HepG2 (cell line): ENCODE measurements around the gene LTBR. TPM values are rescaled to one million over a fixed set of nuclear protein-coding genes. Genes with fewer than 3 reads are reported as not detected.

Experiments used
- ASH2L ChIP-seq: fragments of 300-600, 200-600 bp; sonication (generic); IDR thresholded peaks from 2 replicates; pipeline ENCODE4 v1.7.0; 2017; ENCODE audit warnings: low read depth, mild to moderate bottlenecking, moderate library complexity, mixed read lengths, low read length; ENCODE audit not compliant: insufficient read length
- ATAD3A ChIP-seq: sonication (generic); formaldehyde crosslinking; IDR thresholded peaks from 2 replicates; pipeline ENCODE4 v1.4.0; 2020; ENCODE audit warnings: missing genetic modification reagents
- ATF7-NPFF ChIP-seq: sonication (generic); formaldehyde crosslinking; IDR thresholded peaks from 2 replicates; pipeline ENCODE4 v1.8.1; 2023; ENCODE audit warnings: mild to moderate bottlenecking, low read depth, missing genetic modification reagents, moderate library complexity
- ETV5 ChIP-seq: IDR thresholded peaks from 2 replicates; pipeline ENCODE4 v1.6.1; 2018; ENCODE audit warnings: missing biosample characterization, missing genetic modification reagents, inconsistent platforms, borderline replicate concordance
- FOXP1 ChIP-seq, 2 experiments: fragments of 450-650 bp in 1 of 2; IDR thresholded peaks; 2 replicates each; pipeline ENCODE4 v1.6.1; 2017 to 2018; ENCODE audit warnings: antibody characterized with exemption in 1 of 2
- HDAC2 ChIP-seq: sonication (generic); formaldehyde crosslinking; IDR thresholded peaks from 2 replicates; pipeline ENCODE4 v1.4.0; 2020; ENCODE audit warnings: missing genetic modification reagents
- HNF4G ChIP-seq, 2 experiments: sonication (generic) in 1 of 2; formaldehyde crosslinking in 1 of 2; IDR thresholded peaks; 2 replicates each; pipeline versions ENCODE4 v1.4.0 to v1.6.1; 2011 to 2020; ENCODE audit warnings: borderline replicate concordance in 2 of 2, low read depth in 2 of 2, mild to moderate bottlenecking in 2 of 2, low read length in 1 of 2, missing genetic modification reagents in 1 of 2, moderate library complexity in 1 of 2
- HOXD1 ChIP-seq: sonication (generic); formaldehyde crosslinking; IDR thresholded peaks from 2 replicates; pipeline ENCODE4 v1.5.0; 2020; ENCODE audit warnings: missing genetic modification reagents
- KDM1A ChIP-seq: IDR thresholded peaks from 2 replicates; pipeline ENCODE4 v1.6.1; 2016; ENCODE audit warnings: missing compliant biosample characterization
- KLF12 ChIP-seq: sonication (generic); formaldehyde crosslinking; IDR thresholded peaks from 2 replicates; pipeline ENCODE4 v1.4.0; 2020; ENCODE audit warnings: missing genetic modification reagents, borderline replicate concordance
- MIER2 ChIP-seq: IDR thresholded peaks from 2 replicates; pipeline ENCODE4 v1.6.1; 2016; ENCODE audit warnings: missing biosample characterization, missing genetic modification reagents
- MTF2 ChIP-seq: sonication (generic); formaldehyde crosslinking; IDR thresholded peaks from 2 replicates; pipeline ENCODE4 v1.5.0; 2020; ENCODE audit warnings: missing genetic modification reagents, borderline replicate concordance
- ZNF160 ChIP-seq: sonication (generic); formaldehyde crosslinking; IDR thresholded peaks from 2 replicates; pipeline ENCODE4 v1.8.0; 2022; ENCODE audit warnings: mild to moderate bottlenecking, inconsistent platforms, missing genetic modification reagents
- ZNF354B ChIP-seq: sonication (generic); formaldehyde crosslinking; IDR thresholded peaks from 2 replicates; pipeline ENCODE4 v1.8.0; 2022; ENCODE audit warnings: mild to moderate bottlenecking, missing genetic modification reagents
- ZNF547 ChIP-seq: sonication (generic); formaldehyde crosslinking; IDR thresholded peaks from 2 replicates; pipeline ENCODE4 v1.5.1; 2020; ENCODE audit warnings: mild to moderate bottlenecking, missing genetic modification reagents
- ZNF557 ChIP-seq: sonication (generic); formaldehyde crosslinking; IDR thresholded peaks from 2 replicates; pipeline ENCODE4 v1.4.0; 2020; ENCODE audit warnings: missing genetic modification reagents
- ZNF562 ChIP-seq: sonication (generic); formaldehyde crosslinking; IDR thresholded peaks from 2 replicates; pipeline ENCODE4 v1.8.0; 2022; ENCODE audit warnings: missing genetic modification reagents, borderline replicate concordance
- ZNF749 ChIP-seq: sonication (generic); formaldehyde crosslinking; IDR thresholded peaks from 2 replicates; pipeline ENCODE4 v1.8.0; 2022; ENCODE audit warnings: mild to moderate bottlenecking, missing genetic modification reagents, moderate library complexity, borderline replicate concordance
- ZSCAN25 ChIP-seq: sonication (generic); formaldehyde crosslinking; IDR thresholded peaks from 2 replicates; pipeline ENCODE4 v1.8.0; 2022; ENCODE audit warnings: mild to moderate bottlenecking, missing genetic modification reagents
- polyA plus RNA-seq, 8 experiments: library from polyadenylated mRNA; depleted of rRNA in 3 of 8; stranded (reverse) in 7 of 8; unstranded in 1 of 8; fragments of >200 nt; fragmentation: Illumina TruSeq in 4 of 8; extraction: Trizol in 4 of 8; gene quantifications; 2 replicates each; pipeline versions ENCODE4 v1.2.1 to v1.2.3, GENCODE V29; 2011 to 2016; ENCODE audit warnings: low read depth in 4 of 8, missing spikeins in 1 of 8, mixed read lengths in 1 of 8; ENCODE audit not compliant: insufficient read depth in 1 of 8
- total RNA-seq, 5 experiments: library from RNA; depleted of rRNA; stranded (reverse); fragments of >200 nt; fragmentation: Illumina TruSeq; extraction: Trizol; gene quantifications; 2 replicates each; pipeline ENCODE4 v1.2.3, GENCODE V29; 2016; ENCODE audit warnings: low read depth in 1 of 5
- TF ChIP-seq, protein P1 (sequence below): IDR thresholded peaks from 2 replicates; pipeline ENCODE4 v1.6.1; 2016; ENCODE audit warnings: low read depth, borderline replicate concordance
- TF ChIP-seq, protein P2 (sequence below): sonication (generic); formaldehyde crosslinking; IDR thresholded peaks from 2 replicates; pipeline ENCODE4 v1.5.1; 2020; ENCODE audit warnings: mild to moderate bottlenecking, missing genetic modification reagents

LTBR gene
- total and polyA plus RNA-seq, 2 of the 13 experiments (the other 11 are each of a cell fraction or from before 2014, with no cell fraction given): 31.4 to 34.8 TPM

DNA sequence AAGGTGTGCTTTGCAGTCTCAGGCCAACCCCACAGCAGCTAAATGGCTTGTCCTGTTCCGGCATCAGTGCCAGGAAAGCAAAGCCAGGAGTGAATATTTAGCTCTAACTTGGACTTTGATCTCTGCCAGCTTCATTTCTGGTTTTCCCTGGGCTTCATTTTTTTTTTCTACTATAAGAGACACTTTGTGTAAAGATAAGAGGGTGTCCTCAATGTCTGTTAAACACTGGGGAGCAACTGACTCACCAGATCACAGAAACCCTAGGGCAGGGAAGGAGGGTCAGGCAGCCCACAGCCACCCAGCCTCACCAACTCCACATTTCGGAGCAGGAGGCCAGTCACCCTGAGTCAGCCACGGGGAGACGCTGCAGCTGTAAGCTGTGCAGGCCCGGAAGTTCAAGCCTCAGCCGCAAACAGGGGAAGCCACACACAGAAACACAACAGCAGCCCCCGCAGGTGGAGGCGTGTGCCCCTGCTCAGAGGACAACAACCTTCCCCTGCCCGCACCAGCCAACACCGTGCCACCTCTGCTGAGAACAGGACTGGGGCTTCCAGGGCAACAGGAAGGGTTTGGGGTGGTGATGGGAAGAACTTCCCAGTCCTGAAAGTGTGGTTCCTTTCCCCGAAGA lies 48.4 kb upstream of the LTBR start (continued):
- TF ChIP-seq ZNF160 (no peak; the same call in 1 of the 2 replicates), ZSCAN25 (CRISPR knock-in tag) (no peak; the same call in 1 of the 2 replicates), ATAD3A (no peak), HDAC2 (CRISPR knock-in tag) (peak; percentile 42; the same call in 1 of the 2 replicates), ZNF557 (no peak), HOXD1 (no peak), MIER2 (CRISPR knock-in tag) (no peak), ZNF547 (CRISPR knock-in tag) (no peak), FOXP1 (IDR thresholded peaks at IDR 0.05) (no peak), FOXP1 (CRISPR knock-in tag; IDR thresholded peaks at IDR 0.05) (peak; percentile 58), MTF2 (CRISPR knock-in tag) (no peak), KDM1A (no peak), ZNF354B (CRISPR knock-in tag) (no peak), ETV5 (peak; percentile 89), ATF7-NPFF (CRISPR knock-in tag) (no peak; the same call in 1 of the 2 replicates), ASH2L (no peak), ZNF562 (CRISPR knock-in tag) (no peak), HNF4G (IDR thresholded peaks at IDR 0.05; ENCODE audit: borderline replicate concordance, low read depth, low read length) (no peak), HNF4G (CRISPR knock-in tag; IDR thresholded peaks at IDR 0.05; ENCODE audit: borderline replicate concordance, low read depth) (no peak), ZNF749 (CRISPR knock-in tag) (no peak), KLF12 (CRISPR knock-in tag) (0 out of 2 replicates have a peak, but pooled peaks have one; percentile 50)
- TF ChIP-seq, protein P1, sequence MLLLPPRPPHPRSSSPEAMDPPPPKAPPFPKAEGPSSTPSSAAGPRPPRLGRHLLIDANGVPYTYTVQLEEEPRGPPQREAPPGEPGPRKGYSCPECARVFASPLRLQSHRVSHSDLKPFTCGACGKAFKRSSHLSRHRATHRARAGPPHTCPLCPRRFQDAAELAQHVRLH (CRISPR knock-in tag): peak; percentile 71
- TF ChIP-seq, protein P2, sequence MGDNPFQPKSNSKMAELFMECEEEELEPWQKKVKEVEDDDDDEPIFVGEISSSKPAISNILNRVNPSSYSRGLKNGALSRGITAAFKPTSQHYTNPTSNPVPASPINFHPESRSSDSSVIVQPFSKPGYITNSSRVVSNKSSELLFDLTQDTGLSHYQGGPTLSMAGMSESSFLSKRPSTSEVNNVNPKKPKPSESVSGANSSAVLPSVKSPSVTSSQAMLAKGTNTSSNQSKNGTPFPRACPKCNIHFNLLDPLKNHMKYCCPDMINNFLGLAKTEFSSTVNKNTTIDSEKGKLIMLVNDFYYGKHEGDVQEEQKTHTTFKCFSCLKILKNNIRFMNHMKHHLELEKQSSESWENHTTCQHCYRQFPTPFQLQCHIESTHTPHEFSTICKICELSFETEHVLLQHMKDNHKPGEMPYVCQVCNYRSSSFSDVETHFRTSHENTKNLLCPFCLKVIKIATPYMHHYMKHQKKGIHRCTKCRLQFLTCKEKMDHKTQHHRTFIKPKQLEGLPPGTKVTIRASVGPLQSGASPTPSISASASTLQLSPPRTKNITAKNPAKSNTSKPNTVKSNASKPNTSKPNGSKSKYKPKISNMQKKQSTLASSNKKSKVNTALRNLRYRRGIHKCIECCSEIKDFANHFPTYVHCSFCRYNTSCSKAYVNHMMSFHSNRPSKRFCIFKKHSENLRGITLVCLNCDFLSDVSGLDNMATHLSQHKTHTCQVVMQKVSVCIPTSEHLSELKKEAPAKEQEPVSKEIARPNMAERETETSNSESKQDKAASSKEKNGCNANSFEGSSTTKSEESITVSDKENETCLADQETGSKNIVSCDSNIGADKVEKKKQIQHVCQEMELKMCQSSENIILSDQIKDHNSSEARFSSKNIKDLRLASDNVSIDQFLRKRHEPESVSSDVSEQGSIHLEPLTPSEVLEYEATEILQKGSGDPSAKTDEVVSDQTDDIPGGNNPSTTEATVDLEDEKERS (CRISPR knock-in tag): no peak
